GM19035 (cell line): ENCODE measurements around the gene ABL2.
"Not testable (repeated sequence)": the region's sequence is repeated elsewhere in the genome, so short reads cannot be mapped to it uniquely, and the experiment has no call there.

Experiments used
- ATAC-seq: cut with Tn5 transposase; IDR thresholded peaks from one replicate; pipeline ENCODE4 v1.9.1; 2021; ENCODE audit not compliant: unreplicated experiment

ABL2 gene

DNA sequence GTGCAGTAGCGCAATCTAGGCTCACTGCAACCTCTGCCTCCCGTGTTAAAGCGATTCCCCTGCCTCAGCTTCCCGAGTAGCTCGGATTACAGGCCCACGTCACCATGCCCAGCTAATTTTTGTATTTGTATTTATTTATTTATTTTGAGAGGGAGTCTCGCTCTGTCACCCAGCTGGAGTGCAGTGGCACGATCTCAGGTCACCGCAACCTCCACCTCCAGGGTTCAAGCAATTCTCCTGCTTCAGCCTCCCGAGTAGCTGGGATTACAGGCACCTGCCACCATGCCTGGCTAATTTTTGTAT is 59.1 kb downstream of the ABL2 start:
- ATAC-seq, result not testable (repeated sequence)

DNA sequence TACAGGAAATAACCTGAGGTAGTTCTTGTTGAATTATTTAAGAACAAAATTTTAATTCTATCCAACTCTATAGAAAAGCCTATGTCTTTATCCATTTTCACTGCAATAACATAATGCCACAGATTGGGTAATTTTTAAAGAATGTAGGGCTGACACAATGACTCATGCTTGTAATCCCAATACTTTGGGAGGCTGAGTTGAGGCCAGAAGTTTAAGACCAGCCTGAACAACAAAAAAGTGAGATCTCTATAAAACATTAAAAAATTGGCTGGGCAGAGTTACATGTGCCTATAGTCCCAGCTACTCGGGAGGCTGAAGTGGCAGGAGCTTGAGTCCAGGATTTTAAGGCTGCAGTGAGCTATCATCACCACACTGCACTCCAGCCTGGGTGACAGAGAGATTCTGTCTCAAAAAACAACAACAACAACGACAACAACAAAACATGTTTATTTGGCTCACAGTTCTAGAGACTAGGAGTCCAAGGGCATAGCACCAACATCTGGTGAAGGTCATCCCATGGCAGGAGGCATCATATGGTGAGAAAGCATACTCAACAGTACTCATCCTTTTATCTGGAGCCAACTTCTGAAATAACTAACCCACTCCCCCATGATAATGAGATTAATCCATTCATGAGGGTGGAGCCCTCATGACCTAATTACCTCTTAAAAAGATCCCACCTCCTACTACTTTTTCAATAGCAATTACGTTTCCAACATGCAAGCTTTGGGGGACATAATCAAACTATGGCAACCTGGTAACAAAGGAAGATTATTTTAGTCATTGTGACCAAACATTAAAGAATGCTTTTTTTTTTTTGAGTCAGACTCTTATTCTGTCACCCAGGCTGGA is 59.6 kb downstream of the ABL2 start:
- ATAC-seq, result no peak

DNA sequence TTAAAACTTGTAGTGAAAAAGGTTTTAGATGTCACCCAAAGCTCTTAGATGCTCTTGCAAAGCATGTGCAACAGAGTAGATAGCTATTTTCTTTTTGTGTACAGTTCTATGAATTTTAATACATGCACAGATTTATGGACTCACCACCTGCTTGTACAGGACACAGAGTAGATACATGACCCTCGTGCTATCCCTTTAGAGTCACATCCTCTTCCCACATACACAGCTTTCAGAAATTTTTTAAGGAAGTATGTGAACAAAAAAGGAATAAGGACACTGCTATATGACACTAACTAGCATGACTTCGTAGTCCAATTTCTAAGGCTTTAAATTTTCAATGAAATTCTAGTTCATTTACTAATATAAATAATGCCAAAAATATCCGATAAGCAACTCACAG is 60.9 kb downstream of the ABL2 start:
- no peak for ATAC-seq

DNA sequence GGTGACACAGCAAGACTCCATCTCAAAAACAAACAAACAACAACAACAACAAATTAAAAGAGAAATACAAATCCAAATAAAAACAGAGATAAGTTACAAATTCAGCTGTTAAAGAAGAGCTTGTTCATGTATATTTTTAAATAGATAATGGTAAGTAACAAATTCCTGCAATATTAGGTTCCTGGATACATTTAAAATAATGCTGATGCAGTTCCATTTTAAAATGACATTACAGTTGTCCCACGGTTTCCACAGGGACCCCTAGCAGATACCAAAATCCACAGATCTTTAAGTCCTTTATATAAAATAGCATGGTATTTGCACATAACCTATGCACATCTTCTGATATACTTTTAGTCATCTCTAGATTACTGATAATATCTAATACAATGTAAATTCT is 61.5 kb downstream of the ABL2 start:
- ATAC-seq, result no peak

DNA sequence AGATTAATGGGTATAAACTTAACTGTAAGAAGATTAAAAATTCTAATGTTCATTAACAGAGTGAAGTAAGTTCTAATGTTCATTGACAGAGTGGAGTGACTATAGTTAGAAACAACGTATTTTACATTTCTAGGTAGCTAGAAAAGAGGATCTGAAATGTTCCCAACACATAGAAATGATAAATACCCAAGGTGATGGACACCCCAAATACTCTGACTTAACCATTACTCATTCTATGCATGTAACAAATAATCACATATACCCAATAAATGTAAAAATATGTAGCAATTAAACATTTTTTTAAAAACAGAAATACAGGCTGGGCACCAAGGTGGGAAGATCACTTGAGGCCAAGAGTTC is 62.1 kb downstream of the ABL2 start:
- no peak for ATAC-seq

DNA sequence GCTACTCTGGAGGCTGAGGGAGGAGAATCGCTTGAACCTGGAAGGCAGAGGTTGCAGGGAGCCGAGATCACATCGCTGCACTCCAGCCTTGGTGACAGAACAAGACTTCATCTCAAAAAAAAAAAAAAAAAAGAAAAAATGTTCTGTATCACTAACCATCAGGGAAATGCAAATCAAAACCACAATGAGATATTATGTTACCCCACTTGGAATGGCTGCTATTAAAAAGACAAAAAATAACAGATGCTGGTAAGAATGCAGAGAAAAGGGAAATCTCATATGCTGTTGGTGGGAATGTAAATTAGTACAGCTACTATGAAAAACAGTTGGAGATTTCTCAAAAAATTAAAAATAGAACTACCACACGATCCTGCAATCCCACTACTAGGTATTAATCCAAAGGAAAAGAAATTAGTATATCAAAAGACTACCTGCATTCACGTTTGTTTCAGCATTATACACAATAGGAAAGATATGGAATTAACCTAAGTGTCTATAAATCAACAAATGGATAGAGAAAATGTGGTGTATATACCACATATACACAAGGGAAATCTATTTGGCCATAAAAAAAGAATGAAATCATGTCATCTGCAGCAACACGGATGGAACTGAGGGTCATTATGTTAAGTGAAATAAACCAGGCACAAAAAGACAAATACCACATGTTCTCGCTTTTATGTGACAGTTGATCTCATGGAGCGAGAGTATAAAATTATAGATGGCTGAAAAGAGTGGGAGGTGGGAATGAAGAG is 62.6 kb downstream of the ABL2 start:
- no peak for ATAC-seq

DNA sequence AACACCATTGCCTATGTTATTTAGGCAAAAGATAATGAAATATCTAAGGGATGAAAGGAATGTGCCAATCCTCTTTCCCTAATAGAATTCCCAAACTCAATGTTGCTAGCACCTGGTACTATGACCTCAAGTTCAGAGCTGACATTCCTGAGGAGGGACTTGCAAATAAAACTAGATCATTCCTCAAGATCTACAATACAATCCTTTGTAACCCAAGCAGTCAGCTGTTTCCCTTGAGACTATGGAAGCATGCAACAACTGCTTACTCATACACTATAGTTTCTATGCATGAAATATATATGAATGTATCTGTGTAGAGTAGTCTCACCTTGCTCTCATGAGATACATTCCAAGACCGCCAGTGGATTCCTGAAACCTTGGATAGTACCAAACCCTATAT is 65.0 kb downstream of the ABL2 start:
- no peak for ATAC-seq

DNA sequence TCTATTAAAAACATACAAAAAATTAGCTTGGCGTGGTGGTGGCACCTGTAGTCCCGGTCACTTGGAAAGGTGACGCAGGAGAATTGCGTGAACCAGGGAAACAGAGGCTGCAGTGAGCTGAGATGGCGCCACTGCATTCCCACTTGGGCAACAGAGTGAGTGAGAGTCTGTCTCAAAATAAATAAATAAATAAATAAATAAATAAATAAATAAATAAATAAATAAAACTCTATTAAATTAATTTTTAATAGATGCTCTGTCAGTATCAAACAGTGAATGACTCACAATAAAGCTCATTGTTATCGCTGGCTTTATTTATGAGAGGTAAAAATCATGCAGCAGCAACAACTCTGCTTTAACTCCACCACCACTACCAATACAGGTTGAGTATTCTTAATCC is 72.8 kb downstream of the ABL2 start:
- no peak for ATAC-seq

DNA sequence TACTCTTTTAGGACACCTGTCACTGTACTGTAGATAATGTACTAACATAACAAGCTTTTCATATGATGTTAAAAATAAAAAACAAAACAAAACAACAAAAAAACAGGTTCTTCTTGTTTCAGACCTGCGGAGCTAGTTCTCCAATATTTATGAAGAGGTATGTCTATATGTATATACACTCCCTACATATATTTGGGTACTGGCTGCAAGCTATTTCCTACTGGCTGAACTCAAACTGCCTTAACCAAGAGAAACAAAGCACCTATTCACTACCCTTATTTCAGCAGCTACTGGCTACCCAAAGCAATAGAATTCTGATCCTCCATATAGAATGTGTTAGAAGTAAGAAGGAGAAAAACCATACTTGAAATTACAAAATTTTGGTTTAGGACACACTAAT is 73.5 kb downstream of the ABL2 start:
- ATAC-seq, result no peak

DNA sequence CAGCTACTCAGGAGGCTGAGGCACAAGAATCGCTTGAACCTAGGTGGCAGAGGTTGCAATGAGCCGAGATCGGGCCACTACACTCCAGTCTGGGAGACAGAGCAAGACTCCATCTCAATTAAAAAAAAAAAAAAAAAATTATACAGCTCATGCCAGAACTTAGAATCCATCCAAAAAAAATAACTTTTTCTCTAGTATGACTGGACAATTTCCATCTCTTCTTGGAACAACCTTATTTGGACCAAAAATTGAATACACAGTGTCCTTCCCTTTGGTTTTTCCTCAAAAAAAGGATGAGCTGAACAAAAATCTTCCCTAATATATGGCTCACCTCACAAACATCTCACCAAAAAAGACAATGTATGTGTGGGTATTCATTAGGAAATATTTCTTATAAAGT is 73.9 kb downstream of the ABL2 start:
- ATAC-seq, result no peak

DNA sequence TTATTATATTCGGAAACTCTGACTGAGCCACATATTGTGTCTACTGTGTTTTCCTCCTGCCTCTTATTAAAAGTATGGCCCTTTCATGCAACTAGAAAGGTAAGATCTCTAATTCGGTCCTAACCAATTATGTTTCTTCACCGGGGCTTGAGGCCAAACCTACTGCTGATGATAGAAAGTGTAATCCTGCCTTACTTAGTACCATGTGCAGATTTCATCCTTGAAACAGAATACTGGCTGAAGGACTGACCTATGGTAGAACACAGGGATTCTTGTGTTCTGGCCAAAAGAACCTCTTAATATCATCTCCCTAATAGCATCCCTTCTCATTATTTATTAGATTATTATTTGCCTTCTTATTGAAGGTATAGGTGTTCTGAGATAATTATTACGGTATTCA is 75.0 kb downstream of the ABL2 start:
- no peak for ATAC-seq

DNA sequence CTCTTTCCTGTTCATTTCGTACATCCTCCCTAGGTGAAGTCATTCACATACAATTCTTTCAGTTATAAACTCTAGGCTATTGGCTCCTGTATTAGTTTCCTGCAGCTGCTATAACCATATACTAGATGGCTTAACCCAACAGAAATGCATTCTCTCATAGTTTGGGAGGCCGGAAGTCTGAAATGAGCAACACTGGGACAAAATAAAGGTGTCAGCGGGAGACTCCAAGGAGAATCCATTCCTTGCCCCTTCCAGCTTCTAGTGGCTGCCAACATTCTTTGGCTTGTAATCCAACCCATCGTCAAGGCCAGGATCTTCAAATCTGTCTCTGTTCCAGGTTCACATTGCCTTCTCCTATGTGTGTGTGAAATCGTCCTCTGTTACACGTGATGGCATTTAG is 76.3 kb downstream of the ABL2 start:
- no peak for ATAC-seq

DNA sequence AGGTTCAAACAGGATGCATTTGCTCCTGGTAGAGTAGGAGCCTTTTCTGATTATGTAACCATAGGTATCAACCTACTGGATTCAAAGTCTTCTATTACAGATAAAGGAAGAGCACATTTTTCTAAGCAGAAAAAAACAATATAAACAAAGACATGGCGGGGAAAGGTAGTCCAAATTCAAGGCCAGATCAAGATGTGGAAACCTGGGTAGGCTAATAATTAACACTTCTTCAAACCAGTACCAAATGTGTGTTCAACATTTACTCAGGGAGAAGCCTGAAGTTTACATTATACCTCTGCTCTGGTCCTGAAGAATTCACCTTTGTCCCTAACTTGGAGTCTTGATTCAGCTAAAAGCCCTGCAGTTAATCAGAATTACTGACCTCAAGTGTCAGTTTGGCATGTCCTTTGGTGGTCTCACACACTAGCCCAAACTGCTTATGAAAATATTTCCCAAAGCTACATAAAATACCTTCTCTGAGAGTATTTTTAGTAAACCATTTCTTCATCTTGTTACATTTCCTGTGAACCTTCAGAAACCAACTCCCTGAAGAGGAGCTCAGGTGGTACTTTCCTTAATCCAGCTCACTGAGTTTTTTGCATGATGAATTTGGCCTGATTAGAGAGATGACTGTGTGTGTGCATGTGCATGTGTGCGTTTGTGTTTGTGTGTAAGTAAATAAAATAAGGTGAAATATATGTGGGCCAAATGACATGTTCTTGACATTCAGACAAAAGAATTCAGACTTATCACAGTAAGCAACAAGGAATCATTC is 77.4 kb downstream of the ABL2 start:
- no peak for ATAC-seq

DNA sequence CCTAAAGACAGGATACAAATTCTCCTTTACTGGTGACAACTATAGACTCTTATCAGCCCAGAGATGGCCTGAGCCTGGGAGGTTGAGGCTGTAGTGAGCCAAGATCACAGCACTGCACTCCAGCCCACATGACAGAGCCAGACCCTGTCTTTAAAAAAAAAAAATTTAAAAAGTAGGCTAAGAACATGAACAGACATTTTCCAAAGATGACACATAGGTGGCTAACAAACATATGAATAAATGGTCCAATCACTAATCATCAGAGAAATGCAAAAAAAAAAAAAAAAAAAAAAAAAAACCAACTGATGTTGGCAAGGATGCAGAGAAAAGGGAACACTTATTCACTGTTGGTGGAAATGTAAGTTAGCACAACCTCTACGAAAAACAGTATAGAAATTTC is 82.6 kb downstream of the ABL2 start:
- no peak for ATAC-seq

DNA sequence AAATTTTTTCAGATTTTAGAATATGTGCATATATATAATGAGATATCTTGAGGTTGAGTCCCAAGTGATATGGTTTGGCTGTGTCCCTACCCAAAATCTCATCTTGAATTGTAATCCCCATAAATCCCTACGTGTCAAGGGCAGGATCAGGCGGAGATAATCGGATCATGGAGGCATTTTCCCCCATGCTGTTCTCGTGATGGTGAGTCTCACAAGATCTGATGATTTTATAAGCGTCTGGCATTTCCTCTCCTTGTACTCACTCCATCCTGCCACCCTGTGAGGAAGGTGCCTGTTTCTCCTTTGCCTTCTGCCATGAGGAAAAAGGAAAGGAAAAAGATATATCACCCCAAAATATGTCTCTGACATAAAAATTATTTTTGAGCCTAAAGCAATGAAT is 83.0 kb downstream of the ABL2 start:
- no peak for ATAC-seq

DNA sequence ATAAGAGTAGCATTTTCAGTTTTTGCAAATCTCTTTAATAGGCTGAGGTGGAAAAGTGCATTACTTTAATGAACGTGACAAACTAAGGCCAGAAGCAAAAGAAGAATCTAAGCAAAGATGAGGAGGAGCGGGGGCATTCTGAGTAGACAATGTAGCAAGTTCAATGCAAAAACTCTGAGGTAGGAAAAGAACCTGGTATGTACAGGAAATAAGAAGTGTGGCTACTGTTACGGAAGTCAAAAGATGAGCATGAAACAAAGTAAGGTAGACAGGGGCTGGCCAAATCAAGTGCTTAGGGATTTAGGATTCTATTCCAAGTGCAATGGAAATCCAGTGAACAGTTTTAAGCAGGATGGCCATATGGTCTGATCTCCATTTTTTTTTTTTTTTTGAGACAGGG is 84.0 kb downstream of the ABL2 start:
- ATAC-seq, result no peak

DNA sequence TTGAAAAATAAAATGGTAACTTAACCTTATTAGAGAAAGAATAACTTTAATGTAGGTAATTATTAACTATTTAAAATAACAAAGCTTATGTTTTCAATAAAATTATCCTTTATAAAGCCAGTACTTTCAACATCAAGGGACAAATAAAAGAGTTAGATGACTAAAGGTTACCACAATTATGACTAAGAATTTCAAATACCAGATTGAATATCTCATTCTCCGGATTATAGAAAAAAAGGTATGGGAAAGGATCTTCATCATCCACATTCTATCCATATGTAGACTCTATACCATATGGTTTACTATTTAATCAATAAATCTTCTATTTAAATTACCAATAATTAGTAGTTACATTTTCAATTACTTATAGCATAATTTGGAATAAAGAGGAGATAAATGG is 84.9 kb downstream of the ABL2 start:
- no peak for ATAC-seq

DNA sequence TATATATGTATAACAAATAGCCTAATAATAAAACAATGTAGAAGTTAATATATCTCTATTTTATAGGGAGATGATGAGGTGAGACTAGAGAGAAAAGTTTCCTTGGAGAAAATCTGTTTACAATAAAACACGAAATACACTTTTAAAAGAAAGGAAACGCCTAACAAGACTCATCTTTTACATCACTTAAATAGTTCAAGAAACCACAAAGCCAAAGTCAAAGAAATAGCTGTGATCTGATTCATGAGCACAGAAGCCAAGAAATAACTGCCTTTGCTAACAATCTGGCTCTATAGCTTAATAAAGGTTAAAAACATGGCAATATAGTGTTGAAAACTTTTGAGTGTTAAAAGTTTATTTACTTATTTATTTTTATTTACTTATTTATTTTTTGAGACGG is 86.2 kb downstream of the ABL2 start:
- no peak for ATAC-seq

DNA sequence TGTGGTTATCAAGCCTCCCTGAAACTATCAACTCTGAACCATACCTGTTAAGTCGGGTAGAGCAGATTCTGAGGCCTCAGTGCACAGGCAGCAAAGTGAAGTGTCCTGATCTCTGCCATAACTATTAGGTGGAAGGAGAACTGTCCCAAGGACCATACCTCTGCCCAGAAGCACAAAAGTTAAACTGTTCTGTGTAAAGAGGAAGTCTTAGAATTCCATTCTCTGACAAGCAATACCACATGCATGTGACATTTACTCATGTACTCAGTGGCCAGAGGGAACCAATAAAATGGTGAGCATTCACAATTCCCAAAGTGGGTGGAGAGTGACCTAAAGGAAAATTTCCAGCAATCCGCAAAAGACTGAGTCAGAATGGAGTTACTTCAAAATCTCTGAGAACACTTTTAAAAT is 86.6 kb downstream of the ABL2 start:
- ATAC-seq, result no peak

DNA sequence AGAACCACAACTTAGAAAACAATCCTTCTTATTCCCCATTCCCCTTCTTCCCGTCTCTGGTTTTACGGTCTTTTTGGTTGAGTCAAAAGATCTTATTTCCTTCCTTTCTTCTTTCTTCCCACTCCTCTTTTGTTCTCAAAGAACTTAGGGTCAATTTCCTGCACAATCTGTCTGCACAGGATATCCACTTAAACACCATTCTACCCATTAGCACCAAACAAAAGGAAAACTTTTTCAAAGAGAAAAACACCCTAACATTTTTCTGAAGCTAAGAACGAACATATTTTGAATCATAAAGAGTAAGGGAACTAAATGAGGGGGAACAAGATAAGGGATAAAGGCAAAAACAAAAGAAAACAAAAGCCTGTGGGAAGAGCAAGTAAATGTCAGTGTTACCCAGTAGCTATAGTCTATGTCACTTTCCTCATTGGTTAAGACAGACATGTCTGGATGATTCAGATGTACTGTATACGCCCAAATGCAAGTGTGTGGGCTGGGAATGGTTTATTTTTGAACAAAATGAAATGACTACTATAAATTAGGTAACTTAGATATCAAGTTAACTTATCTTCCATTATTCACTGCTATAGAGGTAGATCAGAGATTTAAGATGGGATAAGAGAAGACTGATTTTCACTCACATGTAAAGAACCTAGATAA is 87.8 kb downstream of the ABL2 start:
- no peak for ATAC-seq

DNA sequence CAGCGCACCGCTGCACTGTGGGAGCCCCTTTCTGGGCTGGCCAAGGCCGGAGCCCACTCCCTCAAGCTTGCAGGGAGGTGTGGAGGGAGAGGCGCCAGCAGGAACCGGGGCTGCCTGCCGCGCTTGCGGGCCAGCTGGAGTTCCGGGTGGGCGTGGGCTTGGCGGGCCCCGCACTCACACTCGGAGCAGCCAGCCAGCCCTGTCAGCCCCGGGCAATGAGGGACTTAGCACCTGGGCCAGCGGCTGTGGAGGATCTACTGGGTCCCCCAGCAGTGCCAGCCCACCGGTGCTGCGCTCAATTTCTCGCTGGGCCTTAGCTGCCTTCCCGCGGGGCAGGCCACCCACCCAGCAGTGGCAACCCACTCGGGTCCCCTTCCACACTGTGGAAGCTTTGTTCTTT is 90.7 kb downstream of the ABL2 start:
- not testable (repeated sequence) for ATAC-seq
